Measurements from ENCODE around the gene DRC7.
A peak's percentile ranks its signal among the peaks of the same experiment; 100 is the strongest.
"Not testable (repeated sequence)": the region's sequence is repeated elsewhere in the genome, so short reads cannot be mapped to it uniquely, and the experiment has no call there.

The DRC7 gene

GRCh38 chr16:57728336-57729181 is 34.0 kb downstream of the DRC7 start:
- no peak overlapping the region for H3K27ac ChIP-seq
- no peak overlapping the region for H3K4me3 ChIP-seq

DNA sequence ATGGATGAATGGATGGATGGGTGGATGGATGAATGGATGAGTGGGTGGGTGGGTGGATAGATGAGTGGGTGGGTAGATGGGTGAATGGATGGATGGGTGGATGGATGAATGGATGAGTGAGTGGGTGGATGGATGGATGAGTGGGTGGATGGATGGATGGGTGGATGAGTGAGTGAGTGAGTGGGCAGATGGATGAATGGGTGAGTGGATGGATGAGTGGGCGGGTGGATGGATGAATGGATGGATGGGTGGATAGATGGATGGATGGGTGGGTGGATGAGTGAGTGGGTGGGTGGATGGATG is 34.5 kb downstream of the DRC7 start:
- Histone ChIP-seq H3K27ac (no peak overlapping the region), H3K4me3 (no peak overlapping the region)

DNA sequence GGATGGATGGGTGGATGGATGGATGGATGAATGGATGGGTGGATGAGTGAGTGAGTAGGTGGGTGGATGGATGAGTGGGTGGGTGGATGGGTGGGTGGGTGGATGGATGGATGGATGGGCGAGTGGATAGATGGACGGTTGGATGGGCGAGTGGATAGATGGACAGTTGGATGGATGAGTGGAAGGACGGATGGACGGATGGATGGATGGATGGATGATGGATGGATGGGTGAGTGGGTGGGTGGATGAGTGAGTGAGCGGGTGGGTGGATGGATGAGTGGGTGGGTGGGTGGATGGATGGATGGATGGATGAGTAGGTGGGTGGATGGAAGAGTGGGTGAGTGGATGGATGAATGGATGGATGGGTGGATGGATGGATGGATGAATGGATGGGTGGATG is 35.2 kb downstream of the DRC7 start:
- not testable (repeated sequence) for H3K27ac ChIP-seq, H3K4me3 ChIP-seq

DNA sequence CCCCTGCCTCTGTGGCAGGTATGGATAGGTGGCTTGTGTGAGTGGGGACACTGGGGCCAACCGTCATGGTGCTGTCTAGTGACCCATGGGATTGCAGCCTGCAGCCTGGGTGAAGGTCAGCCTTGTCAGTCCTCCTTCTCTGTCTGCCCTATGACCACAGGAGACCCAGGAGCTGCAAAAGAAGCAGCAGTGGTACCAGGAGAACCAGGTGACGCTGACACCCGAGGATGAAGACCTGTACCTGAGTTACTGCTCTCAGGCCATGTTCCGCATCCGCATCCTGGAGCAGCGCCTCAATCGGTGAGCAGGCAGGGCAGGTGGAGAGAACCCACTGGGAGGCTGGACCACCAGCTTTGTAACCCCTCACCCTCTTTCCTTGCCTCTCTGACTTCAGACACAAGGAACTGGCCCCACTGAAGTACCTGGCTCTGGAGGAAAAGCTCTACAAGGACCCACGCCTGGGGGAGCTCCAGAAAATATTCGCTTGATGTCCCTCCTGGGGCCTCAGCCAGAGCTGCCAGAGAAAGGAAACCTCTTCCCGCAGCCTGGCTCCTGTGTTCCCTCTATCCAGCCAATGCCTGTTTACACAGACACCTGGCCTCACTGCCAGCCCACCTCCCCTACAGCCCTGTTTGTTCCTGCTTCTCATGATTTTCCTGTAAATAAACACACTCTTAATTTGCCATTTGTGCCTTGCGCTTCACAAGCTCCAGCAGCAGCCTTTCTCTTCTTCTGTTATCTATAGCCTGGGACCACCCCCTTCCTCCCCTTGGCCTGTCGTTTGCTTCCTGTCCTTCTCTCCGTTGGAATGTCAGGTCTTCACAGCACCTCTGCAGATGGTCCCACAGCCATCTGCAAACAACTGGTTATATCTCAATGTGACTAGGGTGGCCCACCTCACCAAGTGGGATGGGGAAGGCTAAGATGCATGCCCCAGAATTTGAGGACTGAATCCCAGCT is 36.4 kb downstream of the DRC7 start:
- no peak overlapping the region for H3K4me3 ChIP-seq
- H3K27ac ChIP-seq = no peak overlapping the region

GRCh38 chr16:57732037-57732436 is 37.4 kb downstream of the DRC7 start:
- Histone ChIP-seq H3K4me3 (no peak overlapping the region), H3K27ac (peak overlapping the region in 1 of 21 experiments; percentile 23)

- H3K27ac ChIP-seq = peak overlapping the region in 1 of 21 experiments; percentile 23
- no peak overlapping the region for H3K4me3 ChIP-seq
Measured at GRCh38 chr16:57732714-57733113, 38.1 kb downstream of the DRC7 start.

- Histone ChIP-seq H3K27ac (peak overlapping the region; percentile 6 to 98 (median 91)), H3K4me3 (peak overlapping the region; percentile 40 to 97 (median 80))
Measured at GRCh38 chr16:57734308-57734924, 39.8 kb downstream of the DRC7 start.

- H3K27ac ChIP-seq = peak overlapping the region; percentile 6 to 98 (median 91)
- peak overlapping the region; percentile 65 to 97 (median 82) for H3K4me3 ChIP-seq
Measured at GRCh38 chr16:57734925-57735754, 40.5 kb downstream of the DRC7 start.

DNA sequence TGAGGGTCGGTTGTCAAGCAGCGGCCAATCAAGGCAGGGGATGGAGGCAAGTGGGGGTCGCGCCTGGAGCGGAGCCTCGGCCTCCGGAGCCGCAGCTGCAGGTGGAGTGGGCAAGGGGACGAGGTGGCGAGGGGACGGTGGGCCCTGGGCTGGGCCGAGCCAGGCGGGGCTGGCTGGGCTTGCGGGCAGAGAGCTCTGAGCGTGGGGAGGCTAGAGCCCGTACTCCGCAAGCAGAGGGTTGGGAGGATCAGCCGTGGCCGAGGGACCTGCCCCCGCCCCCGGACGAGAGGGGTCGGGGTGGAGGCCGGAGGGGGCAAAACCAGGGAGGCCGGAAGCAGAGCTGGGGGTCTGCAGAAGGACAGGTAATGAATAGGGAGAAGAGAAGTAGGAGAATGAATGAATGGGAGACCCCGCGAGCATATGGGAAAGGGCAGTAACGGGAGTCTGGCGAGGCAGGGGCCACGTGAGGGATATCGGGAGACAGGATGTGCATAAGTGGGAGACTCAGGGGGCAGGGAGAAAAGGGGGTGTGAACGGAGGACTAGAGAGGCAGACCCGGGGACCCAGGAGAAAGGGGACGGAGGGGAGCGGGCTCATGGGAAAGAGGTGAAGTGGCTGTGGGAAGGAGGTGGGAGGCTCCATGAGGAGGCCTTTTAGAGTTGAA is 41.3 kb downstream of the DRC7 start, which contains the start of gene KATNB1:
Gene KATNB1 (plus strand): TSS at position 16 of the 664 bp plus-strand sequence. CDS start 1,474 bp downstream, outside the sequence.
- peak within 1 kb of the TSS; percentile 61 to 98 (median 91) for H3K27ac ChIP-seq
- H3K4me3 ChIP-seq = peak within 1 kb of the TSS; percentile 65 to 97 (median 82)

- peak overlapping the region; percentile 58 to 97 (median 80) for H3K4me3 ChIP-seq
- peak overlapping the region; percentile 48 to 96 (median 80) for H3K27ac ChIP-seq
Measured at GRCh38 chr16:57736419-57737351, 42.1 kb downstream of the DRC7 start.

- Histone ChIP-seq H3K4me3 (no peak overlapping the region), H3K27ac (no peak overlapping the region)
Measured at GRCh38 chr16:57738844-57739243, 44.2 kb downstream of the DRC7 start.

- Histone ChIP-seq H3K27ac (peak overlapping the region in 20 of 21 experiments; percentile 7 to 91 (median 66)), H3K4me3 (no peak overlapping the region)
Measured at GRCh38 chr16:57739756-57740422, 45.3 kb downstream of the DRC7 start.

- H3K27ac ChIP-seq = peak overlapping the region in 17 of 21 experiments; percentile 6 to 91 (median 68)
- H3K4me3 ChIP-seq = no peak overlapping the region
Measured at GRCh38 chr16:57740423-57741071, 45.9 kb downstream of the DRC7 start.

DNA sequence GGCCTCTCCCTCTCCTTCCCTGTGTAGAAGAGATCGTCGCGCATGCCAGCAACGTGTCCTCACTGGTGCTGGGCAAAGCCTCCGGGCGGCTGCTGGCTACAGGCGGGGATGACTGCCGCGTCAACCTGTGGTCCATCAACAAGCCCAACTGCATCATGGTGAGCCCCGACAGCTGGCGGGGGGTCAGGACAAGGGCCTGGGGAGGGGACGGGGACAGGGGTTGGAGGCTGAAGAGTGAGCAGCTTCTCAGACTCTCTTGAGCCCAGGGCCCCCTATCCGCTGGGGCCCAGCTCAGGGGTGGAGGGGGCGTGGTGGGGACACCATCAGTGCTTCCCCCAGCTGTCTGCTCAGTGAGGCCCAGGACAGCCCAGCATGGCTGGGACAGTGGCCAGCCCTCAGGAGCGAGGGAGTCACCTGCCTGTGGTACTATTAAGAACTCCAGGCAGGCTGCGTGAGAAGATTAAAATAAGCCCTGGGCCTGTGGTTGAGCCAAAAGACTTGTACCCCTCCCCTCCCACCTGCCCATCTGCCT is 47.1 kb downstream of the DRC7 start:
- Histone ChIP-seq H3K27ac (peak overlapping the region in 14 of 21 experiments; percentile 1 to 76 (median 44)), H3K4me3 (no peak overlapping the region)

DNA sequence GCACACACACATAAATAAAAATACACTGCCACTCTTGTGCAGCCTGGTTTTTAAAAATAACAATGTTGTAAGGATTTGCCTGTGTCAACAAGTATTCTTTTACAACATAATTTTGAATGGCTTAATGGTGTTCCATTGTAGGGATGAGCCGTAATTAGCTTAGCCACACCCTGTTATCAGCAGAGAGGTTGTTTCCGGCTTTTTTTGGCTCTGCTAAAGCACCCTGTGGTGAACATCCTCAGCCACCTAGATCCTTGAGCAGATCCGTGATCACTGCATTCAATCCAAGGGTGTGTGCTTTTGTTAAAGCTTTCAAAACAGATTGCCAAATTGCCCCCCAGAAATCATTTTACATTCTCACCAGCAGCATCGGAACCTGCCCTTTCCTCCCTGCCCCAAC is 47.9 kb downstream of the DRC7 start:
- Histone ChIP-seq H3K27ac (peak overlapping the region in 4 of 21 experiments; percentile 22 to 72 (median 44)), H3K4me3 (no peak overlapping the region)

DNA sequence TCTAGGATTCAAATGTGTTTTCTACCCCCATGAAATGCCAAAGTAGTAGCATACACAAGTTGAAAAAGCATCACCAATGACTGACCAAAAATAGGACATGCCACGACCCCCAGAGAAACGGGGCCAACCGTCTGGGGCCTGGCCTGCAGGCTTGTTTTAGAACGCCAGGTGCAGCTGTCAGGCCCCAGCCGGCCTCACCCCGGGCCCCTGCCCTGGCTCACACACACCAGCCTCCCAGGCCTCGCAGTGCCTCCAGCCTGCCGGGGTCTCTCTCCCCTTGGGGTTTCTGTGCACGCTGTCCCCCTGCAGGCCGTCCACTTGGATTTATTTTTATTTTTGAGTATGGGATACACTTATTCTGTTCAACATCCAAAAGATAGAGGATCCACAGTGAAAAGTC is 48.9 kb downstream of the DRC7 start:
- Histone ChIP-seq H3K4me3 (no peak overlapping the region), H3K27ac (peak overlapping the region in 3 of 21 experiments; percentile 26 to 31 (median 27))

All from skin epidermis (tissue), 12 donors.